Body of pancreas (tissue), 4 donors: ENCODE results near the gene CIRBP.
A peak's percentile ranks its signal among the peaks of the same experiment; 100 is the strongest.

Experiments
- POLR2A ChIP-seq, 3 donors: fragments of 450-650 bp; IDR thresholded peaks; one replicate each; pipeline ENCODE4 v1.6.1; 2016; ENCODE audit warnings: antibody characterized with exemption in 3 of 3, mild to moderate bottlenecking in 2 of 3
- TF ChIP-seq, protein P1 (sequence below), 7 experiments: fragments of 450-650 bp in 4 of 7; fragments of 200-600 bp in 3 of 7; sonication (generic) in 3 of 7; IDR thresholded peaks; one replicate each; pipeline ENCODE4 v1.5.1; 2016 to 2019; ENCODE audit warnings: antibody characterized with exemption in 7 of 7

DNA sequence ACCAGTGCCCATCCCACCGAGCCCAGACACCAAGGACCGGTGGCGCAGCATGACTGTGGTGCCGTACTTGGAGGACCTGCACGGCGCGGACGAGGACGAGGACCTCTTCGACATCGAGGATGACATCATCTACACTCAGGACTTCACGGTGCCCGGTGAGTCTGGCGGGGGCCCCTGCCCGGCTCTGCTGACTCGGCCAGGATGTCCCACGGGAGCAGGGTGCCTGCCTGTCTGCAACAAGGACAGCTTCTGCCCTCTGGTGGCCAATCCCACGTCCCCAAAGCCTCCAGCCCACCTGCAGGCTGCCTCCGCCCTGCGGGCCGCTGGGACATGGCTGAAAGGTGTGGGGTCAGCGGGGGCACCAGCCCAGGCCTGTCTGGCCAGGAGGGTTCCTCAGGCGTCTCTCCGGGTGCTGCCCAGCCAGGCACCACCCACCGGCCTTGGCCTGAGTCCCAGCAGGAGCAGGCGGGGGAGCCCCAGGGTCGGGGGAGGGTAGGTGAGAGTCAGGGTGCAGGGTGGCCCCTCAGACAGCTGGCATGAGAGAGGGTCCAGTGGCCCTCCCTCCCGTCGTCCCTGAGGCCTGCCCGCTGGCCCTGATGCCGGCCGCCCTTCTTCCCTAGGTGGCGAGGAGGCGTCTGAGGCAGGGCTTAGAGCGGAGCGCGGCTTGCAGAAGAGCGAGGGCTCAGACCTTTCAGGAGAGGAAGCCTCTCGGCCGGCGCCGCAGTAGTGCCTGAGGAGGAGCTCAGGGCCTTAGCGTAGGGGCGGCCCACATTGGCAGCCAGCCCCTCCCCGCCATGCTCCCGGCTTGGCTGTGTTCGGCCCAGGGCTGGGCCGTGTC lies 45.9 kb upstream of the CIRBP start:
- TF ChIP-seq, protein P1, sequence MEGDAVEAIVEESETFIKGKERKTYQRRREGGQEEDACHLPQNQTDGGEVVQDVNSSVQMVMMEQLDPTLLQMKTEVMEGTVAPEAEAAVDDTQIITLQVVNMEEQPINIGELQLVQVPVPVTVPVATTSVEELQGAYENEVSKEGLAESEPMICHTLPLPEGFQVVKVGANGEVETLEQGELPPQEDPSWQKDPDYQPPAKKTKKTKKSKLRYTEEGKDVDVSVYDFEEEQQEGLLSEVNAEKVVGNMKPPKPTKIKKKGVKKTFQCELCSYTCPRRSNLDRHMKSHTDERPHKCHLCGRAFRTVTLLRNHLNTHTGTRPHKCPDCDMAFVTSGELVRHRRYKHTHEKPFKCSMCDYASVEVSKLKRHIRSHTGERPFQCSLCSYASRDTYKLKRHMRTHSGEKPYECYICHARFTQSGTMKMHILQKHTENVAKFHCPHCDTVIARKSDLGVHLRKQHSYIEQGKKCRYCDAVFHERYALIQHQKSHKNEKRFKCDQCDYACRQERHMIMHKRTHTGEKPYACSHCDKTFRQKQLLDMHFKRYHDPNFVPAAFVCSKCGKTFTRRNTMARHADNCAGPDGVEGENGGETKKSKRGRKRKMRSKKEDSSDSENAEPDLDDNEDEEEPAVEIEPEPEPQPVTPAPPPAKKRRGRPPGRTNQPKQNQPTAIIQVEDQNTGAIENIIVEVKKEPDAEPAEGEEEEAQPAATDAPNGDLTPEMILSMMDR (IDR thresholded peaks at IDR 0.05), result peak in 4 of 7 experiments; percentile 18 to 33 (median 26)
- no peak for TF ChIP-seq POLR2A (IDR thresholded peaks at IDR 0.05)
